Activated CD8-positive, alpha-beta memory T cell treated with anti-CD3 and anti-CD28 coated beads for 36 hours (primary cell): ENCODE measurements around the gene SNX17. TPM values are rescaled to one million over a fixed set of nuclear protein-coding genes. Genes with fewer than 3 reads are reported as not detected.

Experiments
- CTCF ChIA-PET: fragments of 350-600 bp; sonication (Branson Sonifier 250); formaldehyde crosslinking; loops from one replicate; lab custom pipeline; 2021; ENCODE audit warnings: antibody characterized with exemption; lab: Charles Lee
- POLR2A ChIA-PET: fragments of 350-600 bp; sonication (Branson Sonifier 250); formaldehyde crosslinking; loops from one replicate; lab custom pipeline; 2021; ENCODE audit warnings: antibody characterized with exemption; lab: Charles Lee
- total RNA-seq, 2 experiments: library from RNA; stranded (reverse); gene quantifications; one replicate each; pipeline ENCODE4 v1.2.3, GENCODE V29; 2021

Gene SNX17
- total RNA-seq, 2 experiments from 2014 or later: 111 to 112 TPM

DNA sequence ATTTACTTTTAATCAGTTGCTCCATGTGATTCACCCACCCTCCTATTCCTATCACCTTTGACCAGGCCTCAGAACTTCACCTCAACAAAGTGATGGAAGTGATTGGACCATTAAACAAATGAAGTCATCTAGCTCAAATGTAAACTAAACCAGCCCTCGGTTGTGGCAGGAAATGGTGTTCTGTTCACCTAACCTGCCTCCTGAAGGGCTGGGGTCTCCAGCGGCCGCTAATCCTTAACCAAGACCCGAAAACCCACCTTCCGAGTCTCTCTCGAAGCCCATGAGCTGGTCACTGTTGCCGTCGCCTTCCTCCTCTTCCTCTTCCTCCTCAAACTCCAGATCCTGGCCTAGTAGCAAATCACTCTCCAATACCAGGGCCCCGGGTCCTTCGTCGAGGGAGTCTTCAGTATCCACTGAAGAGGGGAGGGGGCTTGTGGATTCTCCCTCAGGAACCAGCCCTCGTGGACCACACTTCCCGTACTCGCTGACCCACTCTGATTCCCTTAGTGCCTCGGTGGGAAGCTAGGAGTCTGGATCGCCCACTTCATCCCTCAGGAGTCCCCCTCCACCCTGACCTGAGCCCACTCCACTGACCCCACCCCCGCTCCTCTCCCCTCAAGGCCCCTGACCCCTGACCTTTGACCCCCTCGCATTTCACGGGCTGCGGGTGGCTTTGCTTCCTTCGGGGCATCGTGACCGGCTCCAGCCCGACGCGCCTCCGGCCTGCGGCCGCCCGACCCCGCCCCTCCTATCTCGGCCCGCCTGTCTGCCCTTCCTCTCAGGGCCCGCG is 9.6 kb downstream of the SNX17 start:
- CTCF ChIA-PET: interaction anchor here (1.1 to 1.7 kb wide), 4 partner anchors 9 to 303 kb away, joined by 3 to 5 read pairs (median 4); no protein-coding TSS in a partner anchor
- POLR2A ChIA-PET: interaction anchor here (0.6 to 2.4 kb wide), 7 partner anchors 9 to 51 kb away, joined by 3 to 20 read pairs (median 6); partner anchors contain the start of genes GTF3C2, PPM1G and SNX17

DNA sequence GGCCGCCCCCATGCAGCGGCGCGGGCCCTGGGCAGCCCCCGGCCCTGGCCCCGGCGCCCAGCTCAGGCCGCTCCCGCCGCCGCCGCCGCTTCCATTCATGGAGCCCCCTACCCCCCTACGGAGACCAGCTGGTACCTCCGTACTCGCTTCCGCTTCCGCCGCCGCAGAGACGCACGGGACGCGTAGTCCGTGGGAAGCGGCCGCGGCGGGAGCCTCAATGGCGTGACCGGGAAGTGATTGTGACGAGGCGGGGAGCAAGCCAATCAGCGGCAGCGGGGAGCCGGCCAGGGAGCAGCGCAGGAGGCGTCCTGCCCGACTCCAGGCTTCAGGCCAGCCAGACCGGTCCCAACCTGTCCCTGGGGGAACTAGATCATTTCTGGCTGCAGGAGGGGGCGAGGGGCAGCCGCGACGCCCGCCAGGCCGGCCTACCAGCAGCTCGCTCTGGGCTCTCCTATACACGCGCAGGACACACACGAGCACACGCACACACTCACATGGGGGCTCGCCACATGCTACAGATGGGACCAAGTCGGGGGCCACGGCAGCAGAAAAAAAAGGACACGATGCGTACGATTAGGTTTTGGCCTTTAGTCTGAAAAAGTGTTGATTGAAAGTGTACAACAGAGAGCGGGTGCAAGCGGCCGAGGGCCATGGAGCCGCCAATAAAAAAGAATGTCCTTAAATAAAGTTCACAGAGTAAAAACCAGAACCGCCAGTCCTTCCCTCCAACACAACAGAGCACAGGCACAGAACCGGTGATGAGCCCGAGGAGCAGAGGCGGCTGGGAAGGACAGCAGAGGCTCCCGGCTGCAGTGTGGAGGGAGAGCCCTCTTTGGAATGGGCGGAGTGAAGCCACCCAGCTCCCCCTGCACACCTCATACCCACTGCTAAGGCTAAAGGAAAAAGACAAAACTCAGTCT is 10.5 kb downstream of the SNX17 start, which contains the start of gene ZNF513:
ZNF513 (minus strand) TSS at position 109 of the 920 bp plus-strand sequence. CDS start 208 bp downstream, outside the sequence.
- CTCF ChIA-PET: interaction anchor here (0.9 to 1.7 kb wide), 4 partner anchors 10 to 302 kb away, joined by 3 to 5 read pairs (median 3); no protein-coding TSS in a partner anchor
- POLR2A ChIA-PET: interaction anchor here (1.0 to 2.4 kb wide), 4 partner anchors 9 to 50 kb away, joined by 6 to 20 read pairs (median 9); partner anchors contain the start of genes PPM1G and SNX17

DNA sequence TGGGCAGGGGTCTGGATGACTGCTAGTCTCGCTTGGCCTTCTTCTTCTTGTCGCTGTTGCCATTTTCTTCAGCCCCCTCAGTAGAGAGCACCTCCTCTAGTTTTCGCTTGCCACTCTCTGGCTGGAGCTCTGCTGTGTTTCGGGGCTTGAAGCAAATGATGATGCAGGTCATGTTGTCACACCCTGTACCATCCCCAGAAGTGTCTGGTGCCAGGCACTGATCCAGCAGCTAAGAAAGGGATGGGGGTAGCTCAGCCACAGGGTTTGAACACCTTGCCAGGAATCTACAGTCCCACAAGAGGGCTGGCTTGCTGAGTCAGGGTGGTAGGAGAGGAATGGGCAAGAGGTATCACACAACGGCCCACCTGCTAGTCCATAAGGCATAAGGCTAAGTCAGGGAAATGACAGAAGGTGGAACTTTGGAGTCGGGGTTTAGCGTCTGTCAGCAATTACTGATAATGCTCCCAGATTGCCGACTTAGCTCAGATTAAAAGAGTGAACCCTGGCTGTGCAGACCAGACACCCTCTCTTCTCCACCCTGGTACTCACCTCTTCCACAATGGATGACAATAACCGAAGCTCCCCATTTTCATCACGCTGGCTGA is 11.3 kb downstream of the SNX17 start:
- POLR2A ChIA-PET: no interaction called here
- CTCF ChIA-PET: interaction anchor here (0.9 kb wide), 1 partner anchor 15 kb away, joined by 3 read pairs; no protein-coding TSS in a partner anchor

DNA sequence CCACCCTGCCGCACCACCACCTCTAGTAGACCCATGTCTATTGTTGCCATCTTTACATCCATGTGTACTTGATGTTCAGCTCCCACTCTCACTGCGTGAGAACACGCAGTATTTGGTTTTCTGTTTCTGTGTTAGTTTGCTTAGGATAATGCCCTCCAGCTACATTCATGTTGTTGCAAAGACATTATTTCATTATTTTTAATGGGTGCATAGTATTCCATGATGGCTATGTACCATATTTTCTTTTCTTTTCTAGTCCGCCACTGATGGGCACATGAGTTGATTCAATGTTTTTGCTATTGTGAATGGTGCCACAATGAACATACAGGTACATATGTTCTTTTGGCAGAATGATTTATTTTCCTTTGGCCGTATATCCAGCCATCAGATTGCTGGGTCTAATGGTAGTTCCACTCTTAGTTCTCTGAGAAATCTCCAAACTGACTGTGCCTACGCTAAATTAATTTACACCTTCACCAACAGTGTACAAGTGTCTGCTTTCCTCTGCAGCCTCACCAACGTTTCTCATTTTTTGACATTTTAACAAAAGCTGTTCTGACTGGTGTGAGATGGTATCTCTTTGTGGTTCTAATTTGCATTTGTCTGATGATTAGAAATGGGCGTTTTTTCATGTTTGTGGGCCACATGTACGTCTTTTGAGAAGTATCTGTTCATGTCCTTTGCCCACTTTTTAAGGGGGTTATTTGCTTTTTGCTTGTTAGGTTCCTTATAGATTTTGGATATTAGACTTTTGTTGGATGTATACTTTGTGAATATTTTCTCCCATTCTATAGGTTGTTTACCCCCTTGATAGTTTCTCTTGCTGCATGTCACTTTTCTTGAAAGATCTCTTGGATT is 20.6 kb downstream of the SNX17 start:
- POLR2A ChIA-PET: interaction anchor here (1.2 kb wide), 1 partner anchor 18 kb away, joined by 4 read pairs; the partner anchor contains the start of gene PPM1G

DNA sequence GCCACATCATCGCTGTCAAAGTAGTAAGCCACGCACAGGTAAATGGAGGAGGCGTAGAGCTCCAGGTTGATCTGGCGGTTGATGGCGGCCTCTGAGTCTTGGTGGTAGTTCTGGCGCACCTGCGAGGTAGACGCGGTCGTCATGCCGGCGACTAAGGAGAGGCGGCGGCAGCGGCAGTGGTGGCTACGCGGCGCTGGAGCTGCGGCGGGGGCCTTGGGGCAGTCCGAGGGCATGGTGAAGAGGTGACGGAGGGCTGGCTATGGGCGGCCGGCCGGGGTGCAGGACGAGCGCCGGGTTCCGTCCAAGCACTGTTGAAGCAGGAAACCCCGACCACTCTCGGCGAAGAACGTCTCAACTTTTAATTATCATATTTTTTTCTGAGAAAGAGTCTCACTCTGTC is 22.8 kb downstream of the SNX17 start:
- CTCF ChIA-PET: interaction anchor here (1.2 kb wide), 1 partner anchor 13 kb away, joined by 3 read pairs; the partner anchor contains the start of gene ZNF513
- POLR2A ChIA-PET: no interaction called here

More for the DNA sequence above, 20.6 kb downstream of the SNX17 start:
- CTCF ChIA-PET: interaction anchor here (1.5 kb wide), 1 partner anchor 18 kb away, joined by 3 read pairs; the partner anchor contains the start of gene PPM1G

DNA sequence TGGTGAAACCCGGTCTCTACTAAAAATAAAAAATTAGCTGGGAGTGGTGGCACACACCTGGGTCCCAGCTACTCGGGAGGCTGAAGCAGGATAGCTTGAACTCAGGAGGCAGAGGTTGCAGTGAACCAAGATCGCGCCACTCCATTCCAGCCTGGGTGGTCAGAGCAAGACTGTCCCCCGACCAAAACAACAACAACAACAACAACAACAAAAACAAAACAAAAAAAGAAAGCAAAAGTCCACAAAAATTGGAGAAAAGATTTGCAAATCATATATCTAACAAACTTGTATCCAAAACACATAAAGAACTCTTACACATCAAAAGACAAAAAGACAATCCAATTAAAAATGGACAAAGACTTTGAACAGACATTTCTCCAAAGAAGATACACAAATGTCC is 28.5 kb downstream of the SNX17 start:
- POLR2A ChIA-PET: no interaction called here
- CTCF ChIA-PET: interaction anchor here (1.6 kb wide), 1 partner anchor 28 kb away, joined by 3 read pairs; the partner anchor contains the start of gene SNX17

DNA sequence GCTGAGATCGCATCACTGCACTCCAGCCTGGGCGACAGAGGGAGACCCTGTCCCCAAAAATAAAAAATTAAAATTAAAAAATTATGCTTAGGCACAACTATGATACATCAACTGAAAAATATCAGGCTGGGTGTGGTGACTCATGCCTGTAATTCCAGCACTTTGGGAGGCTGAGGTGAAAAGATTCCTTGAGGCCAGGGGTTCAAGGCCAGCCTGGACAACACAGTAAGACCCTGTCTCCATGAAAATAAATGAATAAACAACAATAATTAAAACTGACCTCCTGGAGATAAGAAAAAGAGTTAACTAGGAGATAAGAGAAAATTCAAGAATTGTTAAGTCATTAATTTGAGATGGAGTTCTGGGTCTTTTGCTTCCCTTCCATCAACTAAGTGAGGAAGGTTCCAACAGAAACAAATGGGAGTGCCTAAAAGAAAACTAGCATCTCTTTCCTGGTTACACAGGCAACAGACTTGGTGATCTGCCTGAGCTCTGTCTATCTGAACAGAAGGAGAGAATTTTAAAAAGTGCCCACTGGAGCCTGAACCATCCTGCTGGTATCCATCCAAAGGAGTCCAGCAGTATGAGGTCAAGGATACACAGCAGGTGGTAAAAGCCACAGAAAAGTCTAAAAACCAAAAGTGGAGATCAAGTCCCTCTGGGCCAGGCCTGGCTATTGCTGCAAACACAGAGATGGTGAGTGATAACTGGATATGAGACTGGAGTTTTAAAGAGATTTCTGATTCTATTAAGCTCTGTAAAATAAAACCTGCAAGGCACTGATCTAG is 30.1 kb downstream of the SNX17 start:
- ChIA-PET CTCF (interaction anchor here (1.6 kb wide), 1 partner anchor 30 kb away, joined by 3 read pairs; the partner anchor contains the start of gene SNX17), POLR2A (no interaction called here)

DNA sequence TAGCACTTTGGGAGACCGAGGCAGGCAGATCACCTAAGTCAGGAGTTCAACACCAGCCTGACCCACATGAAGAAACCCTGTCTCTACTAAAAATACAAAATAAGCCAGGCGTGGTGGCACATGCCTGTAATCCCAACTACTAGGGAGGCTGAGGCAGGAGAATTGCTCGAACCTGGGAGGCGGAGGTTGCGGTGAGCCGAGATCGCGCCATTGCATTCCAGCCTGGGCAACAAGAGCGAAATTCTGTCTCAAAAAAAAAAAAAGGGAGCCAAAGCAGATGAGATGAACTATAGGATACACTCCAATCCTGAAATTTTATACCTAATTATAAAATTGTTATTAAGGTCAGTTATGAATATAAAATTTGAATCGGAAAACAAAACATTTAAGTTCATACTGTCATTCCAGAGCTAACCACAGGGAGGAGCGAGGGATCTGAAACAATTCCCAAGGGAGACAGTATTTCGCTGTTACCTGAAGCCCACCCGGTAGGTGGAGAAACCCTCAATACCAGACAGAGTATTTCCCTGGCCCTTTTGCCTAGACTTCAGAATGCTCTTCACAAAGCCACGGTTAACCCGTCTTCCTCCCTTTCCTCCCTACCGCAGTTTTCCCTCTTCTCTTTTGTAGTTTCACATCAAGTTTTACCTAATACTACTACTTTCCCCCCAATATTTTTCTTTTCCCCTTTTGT is 37.5 kb downstream of the SNX17 start:
- ChIA-PET POLR2A (interaction anchor here (0.6 kb wide), 1 partner anchor 276 kb away, joined by 3 read pairs; no protein-coding TSS in a partner anchor), CTCF (interaction anchor here (0.6 to 1.5 kb wide), 3 partner anchors 11 to 185 kb away, joined by 3 read pairs; no protein-coding TSS in a partner anchor)

DNA sequence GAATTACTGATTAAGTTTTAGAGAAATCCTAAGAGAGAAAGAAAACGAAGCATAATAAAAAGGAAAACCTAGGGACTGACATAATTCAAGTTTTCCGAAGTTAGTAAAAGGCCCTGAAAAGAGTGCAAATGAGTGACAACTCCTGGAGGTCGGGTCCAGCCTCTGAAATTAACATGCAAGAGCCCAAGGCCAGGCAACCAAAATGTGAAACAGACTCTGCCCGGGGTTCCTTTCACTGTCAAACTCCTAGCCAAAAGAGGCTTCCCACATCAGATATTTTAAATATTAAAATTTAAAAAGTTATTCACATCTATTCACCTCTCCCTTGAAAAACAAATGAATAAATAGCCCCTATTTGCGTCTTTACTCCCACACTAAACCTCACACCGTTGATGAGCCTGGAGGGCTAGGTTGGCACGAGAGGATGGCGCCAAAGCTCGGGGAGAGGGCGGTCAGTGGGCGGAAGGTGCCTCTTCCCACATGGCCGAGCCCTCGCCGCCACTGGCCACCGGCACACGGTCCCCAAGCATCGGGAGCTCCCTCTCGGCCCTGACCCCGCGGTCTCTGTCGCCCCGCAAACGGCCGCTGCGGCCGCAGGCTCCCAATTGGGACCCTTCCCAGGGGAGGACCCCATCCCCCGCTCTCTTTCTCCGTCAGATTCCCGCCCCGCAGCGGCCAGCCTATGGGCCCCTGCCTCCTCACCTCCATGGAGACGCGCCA is 38.3 kb downstream of the SNX17 start:
- ChIA-PET CTCF (interaction anchor here (0.6 to 2.3 kb wide), 5 partner anchors 10 to 275 kb away, joined by 3 to 16 read pairs (median 3); partner anchors contain the start of gene NRBP1), POLR2A (interaction anchor here (1.0 to 2.0 kb wide), 5 partner anchors 10 to 38 kb away, joined by 3 to 27 read pairs (median 6); partner anchors contain the start of genes NRBP1, SNX17 and ZNF513)

DNA sequence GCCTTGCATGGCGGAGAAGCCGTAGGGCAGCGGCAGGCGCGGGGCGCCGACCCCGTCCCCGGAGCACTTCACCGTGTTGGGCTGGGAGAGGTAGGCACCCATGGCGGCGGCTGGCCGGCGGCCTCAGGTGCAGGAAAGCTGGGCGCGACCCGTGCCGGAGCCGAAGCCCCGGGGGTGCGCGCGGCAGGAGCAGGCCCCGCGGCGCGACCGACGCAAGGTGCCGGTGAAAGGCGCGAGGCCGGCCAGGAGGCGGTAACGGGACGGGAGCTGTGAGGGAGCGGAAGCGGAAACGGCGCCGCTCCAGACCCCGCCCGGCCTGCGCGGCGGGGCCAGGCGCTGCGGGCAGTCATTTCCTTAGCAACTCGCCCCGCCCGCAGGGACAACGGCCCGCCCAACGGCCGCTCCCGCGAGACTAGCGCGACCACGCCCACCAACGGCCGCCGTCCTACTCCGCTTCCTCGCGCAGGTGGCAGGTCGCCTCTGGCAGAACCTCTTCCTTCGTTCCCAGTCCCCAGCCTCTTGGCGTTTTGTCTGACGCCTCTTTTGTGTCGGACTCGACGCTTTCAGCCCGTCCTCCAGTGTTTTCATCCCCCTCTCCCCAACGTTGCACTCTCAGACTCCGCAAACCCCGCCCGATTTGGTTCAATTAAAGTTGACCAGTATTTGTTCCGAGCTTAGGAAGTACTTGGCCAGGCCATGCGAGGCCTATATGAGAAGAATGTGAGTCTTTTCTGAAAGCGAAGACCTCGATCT is 39.1 kb downstream of the SNX17 start, which contains the start of gene PPM1G:
PPM1G (minus strand) TSS at position 271 of the 753 bp plus-strand sequence; CDS start at position 102, 169 bp downstream.
- CTCF ChIA-PET: interaction anchor here (1.2 to 2.3 kb wide), 6 partner anchors 19 to 274 kb away, joined by 3 to 16 read pairs (median 3); partner anchors contain the start of genes EIF2B4, NRBP1 and SNX17
- POLR2A ChIA-PET: interaction anchor here (0.6 to 2.0 kb wide), 9 partner anchors 10 to 272 kb away, joined by 3 to 27 read pairs (median 4); partner anchors contain the start of genes NRBP1, SNX17 and ZNF513

DNA sequence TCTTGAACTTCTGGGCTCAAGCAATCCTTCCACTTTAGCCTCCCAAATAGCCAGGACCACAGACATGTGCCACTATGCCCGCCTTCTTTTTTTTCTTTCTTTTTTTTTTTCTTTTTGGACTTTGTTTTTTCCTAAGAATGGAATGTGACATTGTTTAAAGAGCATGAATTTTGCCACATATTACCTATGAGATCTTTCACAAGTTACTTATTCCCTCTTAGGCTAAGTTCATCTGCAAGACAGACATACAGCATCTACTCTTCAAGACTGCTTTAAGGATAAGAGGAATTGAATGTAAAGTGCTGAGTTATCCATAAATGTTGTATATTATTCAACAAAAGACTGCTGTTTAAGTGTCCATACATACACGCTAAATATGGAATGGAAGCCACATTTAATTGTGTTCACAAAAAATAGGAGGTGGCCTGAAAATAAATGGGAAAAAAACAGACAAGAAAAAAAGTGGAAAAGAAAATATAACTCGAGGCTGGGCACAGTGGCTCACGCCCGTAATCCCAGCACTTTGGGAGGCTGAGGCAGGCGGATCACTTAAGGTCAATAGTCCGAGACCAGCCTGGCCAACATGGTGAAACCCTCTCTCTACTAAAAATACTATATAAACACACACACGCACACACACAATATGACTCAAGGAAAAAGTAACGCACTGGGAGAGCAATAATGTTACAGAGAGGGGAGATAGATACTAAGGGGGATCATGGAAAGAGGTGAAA is 42.2 kb downstream of the SNX17 start:
- CTCF ChIA-PET: no interaction called here
- POLR2A ChIA-PET: no interaction called here

DNA sequence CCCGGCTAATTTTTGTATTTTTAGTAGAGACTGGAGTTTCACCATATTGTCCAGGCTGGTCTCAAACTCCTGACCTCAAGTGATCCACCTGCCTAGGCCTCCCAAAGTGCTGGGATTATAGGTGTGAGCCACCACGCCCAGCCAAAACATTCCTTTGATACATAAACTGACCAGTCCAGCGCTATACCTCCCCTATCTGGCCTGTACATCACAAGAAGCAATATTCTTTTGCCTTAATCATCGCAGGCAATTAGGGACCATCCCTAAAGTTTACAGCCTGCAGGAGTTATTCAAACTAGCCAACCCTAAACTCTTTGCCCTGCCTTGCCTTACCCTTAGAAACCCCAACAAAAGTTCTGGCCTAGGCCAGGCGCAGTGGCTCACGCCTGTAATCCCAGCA is 45.7 kb downstream of the SNX17 start:
- ChIA-PET CTCF (no interaction called here), POLR2A (no interaction called here)

DNA sequence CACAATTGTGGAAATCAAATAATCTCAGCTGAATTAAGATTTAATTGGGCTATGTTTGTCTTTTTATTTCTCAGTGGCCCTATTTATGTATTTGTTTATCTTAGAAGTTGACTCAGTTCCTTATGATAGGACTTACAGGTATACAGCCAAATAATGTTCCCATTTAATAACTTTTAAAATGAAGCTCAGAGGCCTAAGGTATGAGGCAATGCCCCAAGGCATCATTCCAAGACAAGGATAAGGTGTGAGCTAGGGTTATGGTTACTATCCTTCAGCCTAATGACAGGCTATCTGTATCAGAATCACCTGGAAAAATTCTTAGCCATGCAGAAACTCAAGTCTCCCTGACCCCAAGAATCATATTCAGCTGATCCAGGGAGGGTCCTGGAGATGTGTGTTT is 50.6 kb downstream of the SNX17 start:
- POLR2A ChIA-PET: interaction anchor here (0.5 kb wide), 1 partner anchor 272 kb away, joined by 3 read pairs; no protein-coding TSS in a partner anchor
- CTCF ChIA-PET: no interaction called here
